MM.1S (cell line): Measurements from ENCODE around the gene KCNJ6.

Source experiments
- EZH2phosphoT487 ChIP-seq: fragments of 300-600 bp; sonication (generic); IDR thresholded peaks from 2 replicates; pipeline ENCODE4 v1.6.1; 2018; ENCODE audit warnings: antibody characterized with exemption, low read length
- TF ChIP-seq, protein P1 (sequence below): fragments of 300-600 bp; sonication (generic); IDR thresholded peaks from 2 replicates; pipeline ENCODE4 v1.5.1; 2016; ENCODE audit warnings: antibody characterized with exemption, low read length, mixed read lengths

DNA sequence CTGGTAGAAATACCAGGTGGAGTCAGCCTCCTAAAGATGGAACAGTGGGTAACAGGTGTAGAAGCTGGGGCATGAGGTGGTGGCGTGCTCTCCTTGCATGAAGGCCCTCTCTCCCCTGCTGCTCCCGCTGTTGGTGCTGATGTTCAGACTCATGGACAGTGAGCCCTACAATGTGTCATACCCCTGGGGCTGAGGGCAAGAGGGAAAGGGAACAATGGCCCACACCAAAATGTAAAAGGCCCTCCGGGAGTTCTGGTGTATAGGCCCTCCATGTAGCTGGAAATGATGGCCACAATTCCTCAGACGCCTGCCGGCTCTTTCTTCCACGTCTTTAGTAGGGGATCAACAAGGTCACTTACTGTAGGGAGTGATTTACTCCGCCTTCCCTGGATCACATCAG is 354.8 kb downstream of the KCNJ6 start:
- TF ChIP-seq, protein P1, sequence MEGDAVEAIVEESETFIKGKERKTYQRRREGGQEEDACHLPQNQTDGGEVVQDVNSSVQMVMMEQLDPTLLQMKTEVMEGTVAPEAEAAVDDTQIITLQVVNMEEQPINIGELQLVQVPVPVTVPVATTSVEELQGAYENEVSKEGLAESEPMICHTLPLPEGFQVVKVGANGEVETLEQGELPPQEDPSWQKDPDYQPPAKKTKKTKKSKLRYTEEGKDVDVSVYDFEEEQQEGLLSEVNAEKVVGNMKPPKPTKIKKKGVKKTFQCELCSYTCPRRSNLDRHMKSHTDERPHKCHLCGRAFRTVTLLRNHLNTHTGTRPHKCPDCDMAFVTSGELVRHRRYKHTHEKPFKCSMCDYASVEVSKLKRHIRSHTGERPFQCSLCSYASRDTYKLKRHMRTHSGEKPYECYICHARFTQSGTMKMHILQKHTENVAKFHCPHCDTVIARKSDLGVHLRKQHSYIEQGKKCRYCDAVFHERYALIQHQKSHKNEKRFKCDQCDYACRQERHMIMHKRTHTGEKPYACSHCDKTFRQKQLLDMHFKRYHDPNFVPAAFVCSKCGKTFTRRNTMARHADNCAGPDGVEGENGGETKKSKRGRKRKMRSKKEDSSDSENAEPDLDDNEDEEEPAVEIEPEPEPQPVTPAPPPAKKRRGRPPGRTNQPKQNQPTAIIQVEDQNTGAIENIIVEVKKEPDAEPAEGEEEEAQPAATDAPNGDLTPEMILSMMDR: no peak
- no peak for TF ChIP-seq EZH2phosphoT487
